SIG-M5 (cell line): Measurements from ENCODE around the gene DCTN3.

ENCODE experiments used
- DNase-seq: peaks from one replicate; lab custom pipeline; 2025; lab: John Stamatoyannopoulos, UW

The DCTN3 gene

GRCh38 chr9:34573599-34574325 is 46.5 kb downstream of the DCTN3 start:
- no peak for DNase-seq

DNA sequence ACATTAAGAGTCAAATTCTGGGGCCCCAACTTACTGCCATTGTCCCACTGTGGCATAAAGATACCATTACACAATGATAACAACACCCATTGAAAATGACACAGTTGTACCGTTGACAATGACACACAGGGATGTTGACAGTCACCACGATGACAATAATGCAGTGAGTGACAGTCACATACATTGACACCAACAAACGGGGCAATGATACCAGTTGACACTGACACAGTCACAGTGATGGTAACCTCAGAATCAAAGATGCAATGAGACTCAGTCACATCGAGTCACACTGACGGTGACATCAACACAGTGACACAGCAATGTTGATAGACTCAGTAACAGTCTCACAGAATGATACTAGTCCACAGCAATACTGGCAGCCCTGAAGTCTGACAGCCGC is 47.7 kb downstream of the DCTN3 start:
- DNase-seq: no peak

DNA sequence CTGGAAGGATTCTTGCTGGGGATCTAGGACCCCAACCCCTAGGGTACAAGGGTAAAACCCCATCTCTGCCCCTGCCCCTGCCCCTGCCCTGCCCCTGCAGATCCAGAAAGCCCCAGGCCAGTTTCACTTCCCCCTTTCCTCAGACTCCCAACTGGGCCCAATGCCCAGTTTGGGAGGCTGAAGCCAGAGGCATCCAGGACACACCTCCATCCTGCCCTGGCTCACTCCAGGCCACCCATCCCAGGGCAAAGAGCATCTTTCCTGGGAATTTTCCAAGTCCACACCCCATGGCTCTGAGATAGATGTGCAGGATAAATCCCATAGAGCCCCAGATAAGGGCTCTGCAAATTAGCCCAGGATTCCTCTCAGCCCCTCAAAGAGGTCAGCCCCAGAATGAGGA is 48.2 kb downstream of the DCTN3 start:
- no peak for DNase-seq

DNA sequence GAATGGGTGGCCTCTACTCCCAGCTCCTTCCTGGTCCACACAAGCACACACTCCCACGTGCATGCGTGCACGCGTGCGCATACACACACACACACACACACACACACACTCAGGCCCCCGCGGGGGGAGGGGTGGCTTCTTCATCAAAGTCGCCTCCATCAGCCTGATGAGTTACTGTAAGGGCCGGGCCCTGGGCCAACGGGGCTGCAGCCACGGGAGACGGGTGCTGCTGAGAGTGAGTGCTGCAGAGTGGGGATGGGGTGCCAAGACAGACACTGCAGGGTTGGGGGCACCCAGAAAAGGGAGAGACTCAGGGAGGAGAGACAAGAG is 48.8 kb downstream of the DCTN3 start:
- DNase-seq: no peak

DNA sequence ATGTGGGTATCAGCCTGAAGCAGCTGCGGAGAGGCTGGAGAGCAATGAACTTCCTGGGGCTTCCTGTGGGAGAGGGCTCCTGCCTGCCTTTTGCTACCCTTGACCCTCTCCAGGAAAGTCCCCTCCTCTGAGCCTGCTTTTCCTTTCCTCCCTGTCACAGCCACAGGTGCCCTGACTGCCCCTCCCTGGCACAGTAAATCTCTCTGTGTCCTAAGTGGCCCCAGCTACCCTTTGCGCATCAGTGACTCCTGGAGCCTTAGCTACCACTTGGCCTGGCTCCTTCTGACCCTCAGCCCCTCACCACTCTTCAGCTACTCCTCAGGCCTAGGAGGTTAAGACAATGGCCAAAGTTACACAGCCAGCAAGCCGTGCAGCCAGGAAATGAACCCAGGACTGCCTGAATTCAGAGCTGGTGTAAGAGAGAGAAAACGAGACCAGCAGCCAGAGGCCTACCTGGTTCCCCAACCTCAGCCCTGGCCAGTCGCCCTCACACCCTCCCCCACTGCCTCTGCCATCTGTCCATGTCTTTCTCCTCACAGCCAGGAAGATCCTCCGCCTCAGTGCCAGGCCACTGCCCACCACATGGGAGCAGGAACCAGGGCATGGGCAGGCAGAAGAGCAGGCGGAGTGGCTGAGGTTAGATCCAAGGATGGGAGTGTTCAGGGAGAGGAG is 49.4 kb downstream of the DCTN3 start:
- DNase-seq: no peak

DNA sequence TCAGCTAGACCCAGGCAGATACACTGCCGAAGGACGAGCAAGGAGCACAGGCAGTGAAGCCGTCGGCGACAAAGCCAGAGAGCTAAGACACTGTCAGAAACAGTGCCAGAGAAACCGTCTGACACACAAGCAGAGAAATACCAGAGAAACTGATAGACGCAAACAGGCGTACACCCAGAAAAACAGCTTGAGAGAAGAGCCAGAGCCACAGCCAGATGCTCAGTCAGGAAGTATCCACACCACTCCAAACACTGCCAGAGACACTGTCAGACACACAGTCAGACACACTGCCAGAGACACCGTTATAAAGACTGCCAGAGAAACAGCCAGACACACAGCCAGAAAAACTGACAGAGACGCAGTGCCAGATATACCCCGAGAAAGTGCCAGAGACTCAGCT is 49.9 kb downstream of the DCTN3 start:
- DNase-seq: no peak

DNA sequence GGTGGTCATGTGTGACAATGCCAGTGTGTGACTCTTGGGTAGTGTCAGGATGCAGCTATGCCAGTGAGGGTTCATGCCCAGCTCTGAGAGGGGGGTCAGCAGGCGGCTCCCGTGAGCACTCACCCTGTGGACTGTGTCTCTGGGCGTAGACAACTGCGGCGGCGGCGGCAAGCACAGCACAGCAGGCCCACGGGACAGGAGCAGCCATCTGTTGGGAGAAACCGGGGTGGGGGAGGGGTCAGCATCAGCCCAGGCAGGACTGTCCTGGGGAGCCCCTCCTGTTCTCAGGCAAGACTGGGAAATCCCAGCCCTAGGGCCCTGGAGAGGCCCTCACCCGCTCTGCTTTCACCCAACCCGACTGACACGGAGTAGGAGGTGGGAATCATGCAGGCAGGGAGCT is 51.5 kb downstream of the DCTN3 start:
- no peak for DNase-seq

DNA sequence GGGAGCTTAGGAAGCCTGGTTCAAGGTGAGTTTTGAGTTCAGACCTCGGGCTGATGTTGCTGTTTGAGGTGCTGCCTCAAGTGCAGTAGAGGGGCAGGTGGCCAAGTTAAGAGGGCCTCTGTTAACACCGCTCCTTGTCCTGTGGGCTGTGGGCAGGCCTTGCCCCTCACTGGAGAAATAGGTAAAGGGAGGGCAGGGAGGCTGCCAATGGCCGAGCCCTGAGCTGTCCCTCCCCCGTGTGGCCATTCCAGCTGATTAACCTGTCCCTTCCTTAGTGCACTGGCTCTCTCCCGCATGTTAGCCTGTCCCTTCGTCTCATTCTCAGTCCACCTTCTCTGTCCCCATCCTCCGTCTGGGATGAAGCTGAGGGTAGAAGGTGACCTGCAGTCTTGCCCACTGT is 52.2 kb downstream of the DCTN3 start:
- no peak for DNase-seq

DNA sequence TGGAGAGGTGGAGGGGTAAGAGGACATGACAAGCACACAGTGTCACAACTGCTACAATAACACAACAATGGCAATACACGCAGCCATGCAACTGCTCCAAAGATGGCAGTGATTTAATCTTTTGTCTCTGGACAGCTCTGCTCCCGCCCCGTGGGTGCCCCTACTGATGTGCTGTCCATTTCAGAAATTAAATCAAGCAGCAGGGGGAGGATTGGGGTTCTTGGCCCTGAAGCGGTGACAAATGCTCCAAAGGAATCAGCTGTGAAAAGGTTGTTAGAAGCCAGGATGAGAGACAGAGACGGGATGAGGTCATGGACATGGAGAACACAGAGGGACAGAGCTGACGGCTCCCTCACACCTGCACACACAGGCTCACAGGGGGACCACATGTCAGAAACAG is 53.3 kb downstream of the DCTN3 start:
- no peak for DNase-seq

DNA sequence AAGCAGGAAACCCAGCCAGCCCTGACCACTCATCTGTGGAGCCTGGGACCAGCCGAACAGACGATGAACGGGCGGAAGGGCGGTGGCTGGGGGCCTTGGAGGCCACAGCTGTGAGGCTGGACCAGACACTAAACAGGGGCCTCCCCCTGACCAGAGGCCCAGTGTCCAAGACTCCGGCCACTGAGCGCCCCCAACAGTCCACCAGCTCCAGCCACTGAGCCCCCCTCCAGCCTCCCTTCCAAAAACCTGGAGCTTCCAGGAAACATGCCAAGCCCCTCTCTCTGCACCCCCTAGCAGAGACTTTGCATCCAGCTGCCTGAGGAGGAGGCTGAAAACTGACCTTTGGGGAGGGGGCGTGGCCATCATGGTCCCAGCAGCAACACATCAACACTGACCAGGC is 54.0 kb downstream of the DCTN3 start:
- no peak for DNase-seq

- DNase-seq: no peak
Measured at GRCh38 chr9:34565856-34566255, 54.4 kb downstream of the DCTN3 start.

GRCh38 chr9:34564617-34565016 is 55.7 kb downstream of the DCTN3 start:
- DNase-seq: no peak
